ENCODE measurements around the gene BCAR3.
A peak's percentile ranks its signal among the peaks of the same experiment; 100 is the strongest.
"Not testable (repeated sequence)": the region's sequence is repeated elsewhere in the genome, so short reads cannot be mapped to it uniquely, and the experiment has no call there.

Gene BCAR3

GRCh38 chr1:93689521-93690223, 8.0 kb upstream of the BCAR3 start:
- DNase-seq = no peak

- DNase-seq = no peak
Observed at GRCh38 chr1:93687542-93687941, 5.9 kb upstream of the BCAR3 start.

GRCh38 chr1:93686504-93687250, 5.0 kb upstream of the BCAR3 start:
- DNase-seq = no peak

GRCh38 chr1:93685918-93686317, 4.3 kb upstream of the BCAR3 start:
- no peak for DNase-seq

GRCh38 chr1:93683234-93683633, 1.6 kb upstream of the BCAR3 start:
- DNase-seq = no peak

GRCh38 chr1:93681989-93682412, 364 bp upstream of the BCAR3 start:
- peak; percentile 83 for DNase-seq

- DNase-seq = no peak
Observed at GRCh38 chr1:93680420-93681100, 1.1 kb downstream of the BCAR3 start.

GRCh38 chr1:93680076-93680419, 1.6 kb downstream of the BCAR3 start:
- DNase-seq = no peak

GRCh38 chr1:93679546-93679945, 2.1 kb downstream of the BCAR3 start:
- DNase-seq = no peak

- no peak for DNase-seq
Observed at GRCh38 chr1:93678946-93679480, 2.6 kb downstream of the BCAR3 start.

GRCh38 chr1:93678491-93678890, 3.1 kb downstream of the BCAR3 start:
- no peak for DNase-seq

- no peak for DNase-seq
Observed at GRCh38 chr1:93677729-93678128, 3.9 kb downstream of the BCAR3 start.

GRCh38 chr1:93676427-93676826, 5.2 kb downstream of the BCAR3 start:
- DNase-seq = no peak

- no peak for DNase-seq
Observed at GRCh38 chr1:93675931-93676330, 5.7 kb downstream of the BCAR3 start.

- no peak for DNase-seq
Observed at GRCh38 chr1:93675271-93675670, 6.4 kb downstream of the BCAR3 start.

GRCh38 chr1:93674071-93674470, 7.6 kb downstream of the BCAR3 start:
- not testable (repeated sequence) for DNase-seq

- DNase-seq = no peak
Observed at GRCh38 chr1:93673163-93673829, 8.3 kb downstream of the BCAR3 start.

- no peak for DNase-seq
Observed at GRCh38 chr1:93672477-93673162, 9.0 kb downstream of the BCAR3 start.

GRCh38 chr1:93672069-93672468, 9.6 kb downstream of the BCAR3 start:
- no peak for DNase-seq

GRCh38 chr1:93671099-93671621, 10.5 kb downstream of the BCAR3 start:
- no peak for DNase-seq

- DNase-seq = no peak
Observed at GRCh38 chr1:93670141-93670540, 11.5 kb downstream of the BCAR3 start.

GRCh38 chr1:93669369-93669768, 12.3 kb downstream of the BCAR3 start:
- DNase-seq = no peak

Data from right kidney (tissue), 1 donor.